Left renal pelvis (tissue), 4 donors: ENCODE data around the gene CUL2. TPM values are rescaled to one million over a fixed set of nuclear protein-coding genes. Genes with fewer than 3 reads are reported as not detected.
"Not testable (repeated sequence)": the region's sequence is repeated elsewhere in the genome, so short reads cannot be mapped to it uniquely, and the experiment has no call there.

Experiments
- DNase-seq, 4 donors: peaks; one replicate each; pipeline ENCODE4 v3.0.0-alpha.2; 2013; ENCODE audit warnings: low read depth in 4 of 4, low spot score in 3 of 4
- polyA plus RNA-seq, 4 donors: library from polyadenylated mRNA; unstranded; fragments of 120-200 nt; gene quantifications; one replicate each; pipeline ENCODE4 v1.2.1, GENCODE V29; 2013; ENCODE audit not compliant: insufficient read length in 4 of 4

CUL2 gene
- polyA plus RNA-seq, 4 donors = 37.1 to 50.5 (median 41.0) TPM

GRCh38 chr10:35020481-35020880 lies 69.7 kb downstream of the CUL2 start:
- no peak for DNase-seq

GRCh38 chr10:35019041-35020024 lies 70.8 kb downstream of the CUL2 start:
- no peak for DNase-seq

DNA sequence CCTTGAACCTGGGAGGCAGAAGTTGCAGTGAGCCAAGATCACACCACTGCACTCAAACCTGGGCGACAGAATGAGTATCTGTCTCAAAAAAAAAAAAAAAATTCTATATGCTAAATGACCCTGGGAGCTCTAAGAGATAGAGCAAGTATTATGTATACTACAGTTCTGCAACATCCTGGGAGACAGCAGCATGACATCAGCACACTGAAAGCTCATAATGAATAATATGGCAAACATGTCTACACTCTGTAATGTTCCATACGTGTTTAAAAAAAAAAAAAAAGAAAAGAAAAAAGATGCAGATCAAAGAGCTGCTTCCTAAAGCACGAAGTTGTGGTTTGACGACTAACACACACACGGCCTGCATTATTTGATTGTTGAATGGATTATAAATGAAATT lies 72.5 kb downstream of the CUL2 start:
- DNase-seq = no peak

GRCh38 chr10:35015843-35016408 lies 74.2 kb downstream of the CUL2 start:
- DNase-seq = no peak

GRCh38 chr10:35012781-35013180 lies 77.4 kb downstream of the CUL2 start:
- no peak for DNase-seq

DNA sequence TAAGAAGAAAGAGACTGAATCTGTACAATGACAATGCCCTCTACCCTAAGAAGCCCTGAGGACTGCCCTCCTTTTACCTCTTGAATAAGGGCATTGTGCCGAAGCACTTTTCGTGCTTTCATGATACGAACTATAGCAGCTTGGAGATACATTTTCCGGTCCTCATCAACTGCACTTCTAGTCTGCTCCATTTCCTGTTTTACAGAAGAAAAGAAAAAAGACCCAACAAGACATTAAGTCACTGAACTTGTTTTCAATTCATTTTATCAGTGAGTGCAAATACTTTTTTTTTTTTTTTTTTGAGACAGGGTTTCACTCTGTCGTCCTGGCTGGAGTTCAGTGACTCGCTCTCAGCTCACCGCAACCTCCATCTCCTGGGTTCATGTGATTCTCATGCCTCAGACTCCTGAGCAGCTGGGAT lies 78.4 kb downstream of the CUL2 start:
- no peak for DNase-seq

DNA sequence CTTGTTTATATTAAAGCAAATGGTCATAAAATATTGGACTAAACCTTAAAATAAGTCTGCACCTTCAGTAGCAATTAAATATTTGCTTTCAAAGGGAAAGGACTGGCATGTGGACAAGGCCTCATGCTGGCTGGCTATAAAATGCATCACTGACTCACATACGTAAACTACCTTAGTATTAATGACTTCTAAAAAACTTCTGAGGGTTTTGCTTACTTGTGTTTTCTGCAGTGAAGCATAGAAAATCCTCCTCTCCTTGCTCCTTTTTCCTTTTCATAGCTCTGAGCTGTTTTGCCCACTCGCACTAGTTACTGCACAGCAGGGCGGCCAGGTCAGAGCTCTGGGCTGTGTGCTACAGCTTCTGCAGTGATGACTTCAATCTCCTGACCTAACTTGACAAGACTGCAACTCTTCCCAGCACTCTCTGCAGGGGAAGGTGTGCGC lies 82.3 kb downstream of the CUL2 start:
- DNase-seq = peak in 1 of 4 donors; percentile 25

DNA sequence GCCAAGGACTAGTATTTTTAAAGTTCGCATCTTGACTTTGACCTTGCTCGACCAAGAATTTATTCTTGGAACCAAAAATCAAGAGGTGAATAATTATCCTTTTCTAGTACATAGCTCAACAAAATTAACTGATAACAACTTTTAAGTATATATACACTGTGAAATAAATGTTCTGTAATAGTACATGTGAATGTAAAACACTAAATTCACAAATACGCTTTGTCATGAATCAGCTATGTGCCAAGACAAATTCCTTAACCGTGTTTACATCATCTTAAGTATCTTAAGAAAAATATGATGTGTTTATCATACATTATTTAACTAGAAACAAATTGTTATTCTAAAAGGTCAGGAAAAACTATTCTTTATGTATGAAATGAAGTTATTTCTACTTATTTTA lies 83.3 kb downstream of the CUL2 start:
- no peak for DNase-seq

GRCh38 chr10:35005868-35006267 lies 84.3 kb downstream of the CUL2 start:
- DNase-seq = no peak

- DNase-seq = no peak
These were observed 85.5 kb downstream of the CUL2 start for GRCh38 chr10:35004651-35005050.

- DNase-seq = no peak
These were observed 86.2 kb downstream of the CUL2 start for GRCh38 chr10:35003906-35004305.

GRCh38 chr10:35000936-35001335 lies 89.2 kb downstream of the CUL2 start:
- DNase-seq = no peak

- DNase-seq = no peak
These were observed 90.6 kb downstream of the CUL2 start for GRCh38 chr10:34999532-34999931.

DNA sequence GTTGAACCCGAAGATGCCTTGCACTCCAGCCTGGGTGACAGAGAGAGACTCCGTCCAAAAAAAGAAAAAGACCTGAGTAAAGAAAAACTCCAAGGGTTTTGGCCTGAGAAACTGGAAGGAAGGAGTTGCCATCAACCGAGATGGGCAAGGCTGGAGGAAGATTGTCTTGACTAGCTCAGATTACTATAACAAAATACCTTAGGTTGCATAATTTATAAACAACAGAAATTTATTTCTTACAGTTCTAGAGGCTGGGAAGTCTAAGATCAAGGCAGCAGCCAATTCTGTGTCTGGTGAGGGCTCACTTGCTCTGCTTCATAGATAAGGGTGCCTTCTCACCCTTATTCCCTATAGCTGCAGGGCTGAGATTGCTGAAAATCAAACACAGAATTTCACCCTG lies 91.2 kb downstream of the CUL2 start:
- DNase-seq = no peak

- no peak for DNase-seq
These were observed 93.3 kb downstream of the CUL2 start for GRCh38 chr10:34996843-34997242.

DNA sequence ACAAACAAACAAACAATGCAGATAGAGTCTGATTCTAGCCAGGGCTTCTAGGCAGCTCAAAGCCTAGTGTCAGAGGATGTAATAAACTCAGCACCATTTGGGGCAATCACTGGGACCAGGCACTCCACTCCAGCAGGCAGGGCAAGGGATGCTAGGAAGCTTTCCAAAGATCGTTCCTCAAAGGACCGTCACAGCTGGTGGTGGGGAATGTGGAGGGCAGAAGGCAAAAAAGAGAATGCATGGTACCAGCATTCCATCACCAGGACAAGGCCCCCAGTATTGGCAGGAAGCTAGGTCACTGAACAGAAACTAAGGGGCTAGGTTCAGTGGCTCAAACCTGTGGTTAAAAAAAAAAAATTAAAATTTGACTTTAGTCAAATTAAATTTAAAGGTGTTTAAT lies 94.2 kb downstream of the CUL2 start:
- no peak for DNase-seq

- peak; percentile 54 to 75 (median 58) for DNase-seq
These were observed 95.5 kb downstream of the CUL2 start for GRCh38 chr10:34994565-34995142.

DNA sequence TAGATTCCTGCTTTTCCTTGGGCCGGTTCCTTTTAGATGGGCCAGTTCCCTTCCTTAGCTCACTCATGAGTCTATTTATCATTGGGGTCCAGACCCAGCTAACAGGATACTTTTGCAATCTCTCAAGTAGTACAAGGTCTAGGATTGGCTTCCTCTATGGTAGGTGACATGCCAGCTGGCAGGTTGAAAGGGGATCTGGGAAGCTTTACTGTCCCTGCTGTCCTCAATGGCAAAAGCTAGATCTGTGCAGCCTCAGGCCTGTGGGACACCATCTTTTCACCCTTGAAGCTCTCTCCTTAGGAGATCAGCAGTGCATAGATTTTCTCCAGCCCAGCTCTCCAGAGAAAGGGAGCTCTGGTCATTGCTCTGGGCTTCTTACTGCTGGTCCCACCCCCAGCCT lies 96.4 kb downstream of the CUL2 start:
- DNase-seq = no peak

DNA sequence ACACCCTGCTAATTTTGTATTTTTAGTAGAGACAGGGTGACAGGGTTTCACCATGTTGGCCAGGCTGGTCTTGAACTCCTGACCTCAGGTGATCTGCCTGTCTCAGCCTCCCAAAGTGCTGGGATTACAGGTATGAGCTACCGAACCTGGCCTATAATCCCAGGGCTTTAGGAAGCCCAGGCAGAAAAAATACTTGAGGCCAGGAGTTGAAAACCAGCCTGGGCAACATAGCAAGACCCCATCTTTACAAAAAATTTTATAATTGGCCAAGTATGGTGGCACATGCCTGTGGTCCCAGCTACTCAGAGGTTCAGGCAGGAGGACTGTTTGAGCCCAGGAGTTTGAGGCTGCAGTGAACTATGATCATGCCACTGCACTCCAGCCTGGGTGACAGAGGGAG lies 99.0 kb downstream of the CUL2 start:
- DNase-seq = not testable (repeated sequence)

DNA sequence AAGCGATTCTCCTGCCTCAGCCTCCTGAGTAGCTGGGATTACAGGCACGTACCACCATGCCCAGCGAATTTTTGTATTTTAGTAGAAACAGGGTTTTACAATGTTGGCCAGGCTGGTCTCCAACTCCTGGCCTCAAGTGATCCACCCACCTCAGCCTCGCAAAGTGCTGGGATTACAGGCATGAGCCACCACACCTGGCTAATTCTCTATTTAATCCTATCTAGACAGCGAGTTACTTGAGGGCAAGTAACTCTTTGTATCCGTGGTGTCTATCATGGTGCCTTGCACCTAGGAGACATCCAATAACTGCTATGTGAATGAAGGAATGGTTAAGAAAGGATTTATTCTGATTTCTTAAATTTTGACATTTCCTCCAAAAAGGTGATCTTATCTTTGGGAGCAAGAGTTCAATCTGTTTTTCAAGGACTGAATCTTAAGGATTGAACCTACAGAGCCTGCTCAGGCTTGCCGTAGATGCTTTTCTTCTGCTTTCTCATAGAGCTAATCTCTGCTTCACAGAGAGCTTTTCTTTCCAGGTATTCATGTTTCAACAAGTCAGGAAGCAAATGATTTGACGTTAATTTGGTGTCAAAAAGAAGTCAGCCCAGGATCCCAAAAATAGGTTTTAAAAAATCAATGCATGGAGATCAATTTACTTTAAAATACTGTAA lies 101.6 kb downstream of the CUL2 start:
- DNase-seq = no peak

DNA sequence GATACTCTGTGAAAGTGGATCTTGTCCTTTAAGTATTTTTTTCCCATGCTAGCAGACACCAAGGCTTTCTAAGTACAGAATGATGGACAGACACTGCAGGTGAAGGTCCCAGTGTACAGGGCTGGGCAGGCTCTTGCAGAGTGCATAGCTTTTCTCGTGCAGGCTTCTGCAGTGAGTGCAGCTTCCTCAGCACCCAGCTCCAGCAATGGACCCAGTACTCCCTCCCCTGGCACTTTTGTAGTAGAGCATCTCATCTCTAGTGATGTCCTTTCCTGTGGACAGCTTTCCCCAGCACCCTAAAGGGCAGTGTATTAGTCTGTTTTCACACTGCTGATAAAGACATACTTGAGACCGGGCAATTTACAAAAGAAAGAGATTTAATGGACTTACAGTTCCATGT lies 104.3 kb downstream of the CUL2 start:
- no peak for DNase-seq
